ENCODE measurements around the gene ATP1A1. TPM values are rescaled to one million over a fixed set of nuclear protein-coding genes. Genes with fewer than 3 reads are reported as not detected.

Gene ATP1A1
- total and polyA plus RNA-seq, 4 donors, result 68.6 to 128 (median 82.6) TPM

DNA sequence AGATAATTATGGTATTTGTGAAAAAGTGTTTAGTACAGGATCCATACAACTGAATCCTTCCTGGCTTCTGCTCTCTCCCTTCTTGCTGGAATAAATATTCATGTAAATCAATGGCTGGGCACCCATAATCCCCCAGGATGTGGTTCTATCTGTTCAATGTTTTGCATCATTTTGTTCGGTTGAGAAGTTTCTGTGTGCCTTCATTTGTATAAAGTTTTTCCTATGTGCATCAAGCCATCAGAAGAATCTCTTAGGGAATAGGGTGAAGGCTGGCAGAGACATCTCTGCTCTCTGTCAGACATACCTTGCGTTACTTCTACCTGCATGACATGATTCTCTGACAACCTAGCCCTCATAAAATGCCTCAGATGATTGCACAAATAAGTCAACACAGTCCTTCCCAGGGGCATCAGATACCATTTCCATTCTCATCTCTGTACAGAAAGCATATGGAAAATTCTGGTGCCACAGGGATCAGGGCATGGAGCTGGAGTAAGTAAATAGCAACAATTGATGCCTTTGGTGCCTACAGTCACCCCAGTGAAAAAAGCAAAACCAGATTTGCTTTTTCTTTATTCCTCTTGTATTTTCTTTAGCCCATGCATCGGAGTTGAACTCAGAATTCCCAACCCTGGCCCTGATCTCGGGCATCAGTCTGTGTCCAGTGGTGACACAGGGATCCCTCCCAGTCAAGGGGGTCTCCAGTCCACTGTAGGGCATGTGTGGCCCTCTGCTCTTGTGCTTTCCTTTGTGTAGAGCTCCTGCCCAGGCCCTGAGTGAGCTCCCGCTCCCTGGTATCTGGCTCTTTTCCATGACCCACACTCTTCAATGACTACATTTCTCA lies 39.7 kb upstream of the ATP1A1 start (continued):
- TF ChIP-seq, protein P1, sequence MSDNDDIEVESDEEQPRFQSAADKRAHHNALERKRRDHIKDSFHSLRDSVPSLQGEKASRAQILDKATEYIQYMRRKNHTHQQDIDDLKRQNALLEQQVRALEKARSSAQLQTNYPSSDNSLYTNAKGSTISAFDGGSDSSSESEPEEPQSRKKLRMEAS (IDR thresholded peaks at IDR 0.05), result no peak
- TF ChIP-seq JUND (IDR thresholded peaks at IDR 0.05), result no peak
- TF ChIP-seq, protein P2, sequence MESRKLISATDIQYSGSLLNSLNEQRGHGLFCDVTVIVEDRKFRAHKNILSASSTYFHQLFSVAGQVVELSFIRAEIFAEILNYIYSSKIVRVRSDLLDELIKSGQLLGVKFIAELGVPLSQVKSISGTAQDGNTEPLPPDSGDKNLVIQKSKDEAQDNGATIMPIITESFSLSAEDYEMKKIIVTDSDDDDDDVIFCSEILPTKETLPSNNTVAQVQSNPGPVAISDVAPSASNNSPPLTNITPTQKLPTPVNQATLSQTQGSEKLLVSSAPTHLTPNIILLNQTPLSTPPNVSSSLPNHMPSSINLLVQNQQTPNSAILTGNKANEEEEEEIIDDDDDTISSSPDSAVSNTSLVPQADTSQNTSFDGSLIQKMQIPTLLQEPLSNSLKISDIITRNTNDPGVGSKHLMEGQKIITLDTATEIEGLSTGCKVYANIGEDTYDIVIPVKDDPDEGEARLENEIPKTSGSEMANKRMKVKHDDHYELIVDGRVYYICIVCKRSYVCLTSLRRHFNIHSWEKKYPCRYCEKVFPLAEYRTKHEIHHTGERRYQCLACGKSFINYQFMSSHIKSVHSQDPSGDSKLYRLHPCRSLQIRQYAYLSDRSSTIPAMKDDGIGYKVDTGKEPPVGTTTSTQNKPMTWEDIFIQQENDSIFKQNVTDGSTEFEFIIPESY (IDR thresholded peaks at IDR 0.05), result no peak

- no peak overlapping the region for H3K9ac ChIP-seq (ENCODE audit: low read depth in 1 of 2, low read length in 2 of 2)
- H3K4me1 ChIP-seq (ENCODE audit: control insufficient read depth in 4 of 4, insufficient read depth in 4 of 4, low read length in 3 of 4), result peaks cover 13 to 42% (median 27%) of the 10 kb centered on the region in 4 donors
- H3K27ac ChIP-seq (ENCODE audit: low read depth in 1 of 2, low read length in 2 of 2), result peak overlapping the region in 1 of 2 donors; percentile 57
- no peak overlapping the region for H3K4me3 ChIP-seq (ENCODE audit: low read depth in 1 of 3, low read length in 3 of 3)
- H3K36me3 ChIP-seq (ENCODE audit: control insufficient read depth in 4 of 4, insufficient read depth in 3 of 4, low read depth in 1 of 4, low read length in 3 of 4), result no peaks in the 10 kb centered on the region
- no peaks in the 10 kb centered on the region for H3K9me3 ChIP-seq (ENCODE audit: control insufficient read depth in 4 of 4, low read length in 3 of 4)
- 57% methylated on average over 2 of the region's 2 CpGs for WGBS
- DNase-seq (ENCODE audit: low spot score), result no peak
- H3K27me3 ChIP-seq (ENCODE audit: control insufficient read depth in 4 of 4, insufficient read depth in 4 of 4, low read length in 3 of 4), result no peaks in the 10 kb centered on the region
- TF ChIP-seq NR2F2 (IDR thresholded peaks at IDR 0.05) (peak; percentile 28), HNF4A (conservative IDR thresholded peaks at IDR 0.05) (peak; percentile 88 to 91), RXRA (IDR thresholded peaks at IDR 0.05) (peak; percentile 62), ATF3 (IDR thresholded peaks at IDR 0.05) (peak; percentile 12), FOXA1 (IDR thresholded peaks at IDR 0.05) (no peak), EGR1 (IDR thresholded peaks at IDR 0.05; ENCODE audit: low read depth in 2 of 2) (no peak), TAF1 (conservative IDR thresholded peaks at IDR 0.05) (no peak), JUND (IDR thresholded peaks at IDR 0.05) (peak; percentile 24 to 36), FOXA2 (IDR thresholded peaks at IDR 0.05) (no peak), SP1 (IDR thresholded peaks at IDR 0.05) (peak; percentile 80), RAD21 (IDR thresholded peaks at IDR 0.05) (peak; percentile 28 to 53), YY1 (IDR thresholded peaks at IDR 0.05) (peak; percentile 71), REST (IDR thresholded peaks at IDR 0.05) (no peak), HNF4G (IDR thresholded peaks at IDR 0.05) (peak; percentile 44), GABPA (IDR thresholded peaks at IDR 0.05 in 1 of 2, conservative IDR thresholded peaks at IDR 0.05 in 1 of 2) (no peak)
- TF ChIP-seq, protein P1 (IDR thresholded peaks at IDR 0.05), result peak; percentile 49
- TF ChIP-seq, protein P3, sequence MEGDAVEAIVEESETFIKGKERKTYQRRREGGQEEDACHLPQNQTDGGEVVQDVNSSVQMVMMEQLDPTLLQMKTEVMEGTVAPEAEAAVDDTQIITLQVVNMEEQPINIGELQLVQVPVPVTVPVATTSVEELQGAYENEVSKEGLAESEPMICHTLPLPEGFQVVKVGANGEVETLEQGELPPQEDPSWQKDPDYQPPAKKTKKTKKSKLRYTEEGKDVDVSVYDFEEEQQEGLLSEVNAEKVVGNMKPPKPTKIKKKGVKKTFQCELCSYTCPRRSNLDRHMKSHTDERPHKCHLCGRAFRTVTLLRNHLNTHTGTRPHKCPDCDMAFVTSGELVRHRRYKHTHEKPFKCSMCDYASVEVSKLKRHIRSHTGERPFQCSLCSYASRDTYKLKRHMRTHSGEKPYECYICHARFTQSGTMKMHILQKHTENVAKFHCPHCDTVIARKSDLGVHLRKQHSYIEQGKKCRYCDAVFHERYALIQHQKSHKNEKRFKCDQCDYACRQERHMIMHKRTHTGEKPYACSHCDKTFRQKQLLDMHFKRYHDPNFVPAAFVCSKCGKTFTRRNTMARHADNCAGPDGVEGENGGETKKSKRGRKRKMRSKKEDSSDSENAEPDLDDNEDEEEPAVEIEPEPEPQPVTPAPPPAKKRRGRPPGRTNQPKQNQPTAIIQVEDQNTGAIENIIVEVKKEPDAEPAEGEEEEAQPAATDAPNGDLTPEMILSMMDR (IDR thresholded peaks at IDR 0.05; ENCODE audit: low read depth, low read length, missing input control), result no peak
- TF ChIP-seq, protein P2 (IDR thresholded peaks at IDR 0.05), result peak; percentile 55
Measured at GRCh38 chr1:116334015-116334547, 39.0 kb upstream of the ATP1A1 start.
